ENCODE results near the gene MRPL40. TPM values are rescaled to one million over a fixed set of nuclear protein-coding genes. Genes with fewer than 3 reads are reported as not detected.

Gene MRPL40
- total RNA-seq, 1 donor from 2014 or later = 26.1 TPM

GRCh38 chr22:19483481-19484244, 51.3 kb downstream of the MRPL40 start:
- DNase-seq = no peak

Other genes with a start within 250 kb of the MRPL40 start
- 60.1 TPM for gene CLTCL1, start 140.8 kb upstream of the MRPL40 start, total RNA-seq
- gene HIRA, start 812 bp upstream of the MRPL40 start, total RNA-seq = 19.3 TPM
- gene C22orf39, start 15.2 kb downstream of the MRPL40 start, total RNA-seq = 50.9 TPM
- 33.8 TPM for gene UFD1, start 46.6 kb downstream of the MRPL40 start, total RNA-seq
- gene CDC45, start 47.4 kb downstream of the MRPL40 start, total RNA-seq = 6.3 TPM
- gene CLDN5, start 91.9 kb downstream of the MRPL40 start, total RNA-seq = 147 TPM

Measured in tongue (tissue), 2 donors.